HG02938 (cell line): Measurements from ENCODE around the gene RABGAP1.
"Not testable (repeated sequence)": the region's sequence is repeated elsewhere in the genome, so short reads cannot be mapped to it uniquely, and the experiment has no call there.

Experiments
- ATAC-seq: cut with Tn5 transposase; IDR thresholded peaks from one replicate; pipeline ENCODE4 v1.9.1; 2021; ENCODE audit warnings: mild to moderate bottlenecking, moderate library complexity; ENCODE audit not compliant: unreplicated experiment

Gene RABGAP1

DNA sequence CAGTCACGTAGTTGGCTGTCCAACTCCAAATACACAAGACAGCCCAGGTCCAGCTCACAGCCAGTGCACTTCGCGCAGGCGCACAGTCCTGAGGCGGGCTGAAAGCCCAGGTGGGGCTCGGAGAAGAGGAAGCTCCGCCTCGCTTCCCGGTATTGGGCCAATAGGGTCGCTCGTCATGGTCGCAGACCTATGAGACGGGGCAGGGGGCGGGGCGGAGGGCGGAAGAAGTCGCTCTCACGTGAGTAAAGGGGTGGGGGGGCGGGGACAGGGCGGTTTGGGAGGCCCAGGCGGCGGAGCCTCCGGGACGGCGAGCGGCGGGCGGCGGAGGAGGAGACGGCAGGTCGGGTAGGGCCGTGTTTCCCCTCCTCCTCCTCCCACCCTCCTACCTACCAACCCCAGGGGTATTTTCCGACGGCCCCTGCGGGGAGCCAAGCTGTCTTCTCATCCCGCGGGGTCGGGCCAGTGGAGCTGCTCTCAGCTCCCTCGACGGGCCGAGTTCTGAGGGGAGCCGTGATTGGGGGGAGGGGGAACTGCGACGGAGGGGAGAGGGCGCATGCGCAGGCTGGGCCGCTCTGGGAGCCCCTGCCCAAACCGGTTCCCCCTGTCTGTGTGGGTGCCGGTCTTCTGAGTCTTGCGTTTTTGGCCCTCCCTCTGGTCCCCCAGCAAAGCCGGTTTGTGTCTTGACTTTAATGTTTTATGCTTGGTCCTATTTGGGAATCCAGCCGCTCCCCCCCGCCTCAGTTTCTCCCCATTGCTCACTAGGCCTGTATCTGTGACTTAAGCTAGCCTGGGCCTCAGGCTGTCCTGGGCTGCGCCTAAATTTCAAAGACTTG lies at the start of gene RABGAP1:
Gene RABGAP1, plus strand, starts transcription at position 272 of the 833 bp plus-strand sequence. CDS start 16,040 bp downstream, outside the sequence.
- ATAC-seq, result peak; percentile 98

DNA sequence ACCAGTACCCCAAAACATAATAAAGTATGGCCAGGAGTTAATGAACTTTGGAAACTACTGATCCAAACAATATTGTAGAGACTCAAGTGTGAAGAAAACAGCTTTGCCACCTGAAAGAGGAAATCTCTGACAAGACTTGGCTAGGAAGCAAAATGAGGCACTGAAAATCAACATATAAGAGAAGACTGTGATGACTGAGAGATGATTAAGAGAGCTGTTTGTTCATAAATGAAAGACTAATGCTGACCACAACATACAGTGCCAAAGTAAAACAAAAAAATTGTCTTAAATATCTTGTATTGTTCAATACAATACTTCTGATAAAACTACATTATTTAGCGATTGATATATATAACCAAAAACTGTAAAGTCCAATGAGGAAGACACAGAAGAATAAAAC lies 42.9 kb upstream of the RABGAP1 start:
- ATAC-seq, result no peak

DNA sequence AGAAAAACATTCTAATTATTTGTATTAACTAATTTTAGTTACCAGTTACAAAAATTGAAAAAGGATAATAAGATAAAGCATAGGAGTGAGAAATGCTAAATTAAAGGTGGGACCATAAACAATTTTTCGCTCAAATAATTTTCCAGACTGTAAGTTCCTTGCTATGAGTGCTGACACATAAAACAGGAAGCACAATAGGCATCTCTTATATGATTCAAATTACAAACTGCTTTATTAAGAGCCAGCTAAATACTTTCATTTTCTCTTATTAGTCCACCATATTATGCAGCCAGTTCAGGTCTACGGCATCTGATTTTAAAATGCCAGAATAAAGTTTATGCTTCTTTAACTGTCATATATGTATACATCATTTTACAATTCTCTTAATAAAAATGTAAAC lies 40.0 kb upstream of the RABGAP1 start:
- no peak for ATAC-seq

DNA sequence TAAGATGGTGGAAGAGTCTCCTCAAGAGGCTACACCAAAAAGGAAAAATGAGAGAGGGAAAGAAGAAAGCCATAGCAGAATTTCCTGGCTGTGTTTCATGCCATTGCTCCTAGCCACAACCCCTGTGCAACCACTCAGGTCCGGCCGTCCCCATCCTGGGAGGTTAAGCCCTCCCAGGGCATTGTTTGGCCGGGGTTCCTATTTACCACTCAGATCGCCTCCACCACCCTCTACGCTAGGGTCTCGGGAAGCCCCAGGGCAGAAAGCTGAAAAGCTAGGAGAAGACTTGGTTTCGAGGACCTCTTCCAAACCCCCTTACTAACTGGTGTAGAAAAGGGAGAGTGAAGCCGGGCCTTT lies 36.4 kb upstream of the RABGAP1 start:
- ATAC-seq, result peak; percentile 8

DNA sequence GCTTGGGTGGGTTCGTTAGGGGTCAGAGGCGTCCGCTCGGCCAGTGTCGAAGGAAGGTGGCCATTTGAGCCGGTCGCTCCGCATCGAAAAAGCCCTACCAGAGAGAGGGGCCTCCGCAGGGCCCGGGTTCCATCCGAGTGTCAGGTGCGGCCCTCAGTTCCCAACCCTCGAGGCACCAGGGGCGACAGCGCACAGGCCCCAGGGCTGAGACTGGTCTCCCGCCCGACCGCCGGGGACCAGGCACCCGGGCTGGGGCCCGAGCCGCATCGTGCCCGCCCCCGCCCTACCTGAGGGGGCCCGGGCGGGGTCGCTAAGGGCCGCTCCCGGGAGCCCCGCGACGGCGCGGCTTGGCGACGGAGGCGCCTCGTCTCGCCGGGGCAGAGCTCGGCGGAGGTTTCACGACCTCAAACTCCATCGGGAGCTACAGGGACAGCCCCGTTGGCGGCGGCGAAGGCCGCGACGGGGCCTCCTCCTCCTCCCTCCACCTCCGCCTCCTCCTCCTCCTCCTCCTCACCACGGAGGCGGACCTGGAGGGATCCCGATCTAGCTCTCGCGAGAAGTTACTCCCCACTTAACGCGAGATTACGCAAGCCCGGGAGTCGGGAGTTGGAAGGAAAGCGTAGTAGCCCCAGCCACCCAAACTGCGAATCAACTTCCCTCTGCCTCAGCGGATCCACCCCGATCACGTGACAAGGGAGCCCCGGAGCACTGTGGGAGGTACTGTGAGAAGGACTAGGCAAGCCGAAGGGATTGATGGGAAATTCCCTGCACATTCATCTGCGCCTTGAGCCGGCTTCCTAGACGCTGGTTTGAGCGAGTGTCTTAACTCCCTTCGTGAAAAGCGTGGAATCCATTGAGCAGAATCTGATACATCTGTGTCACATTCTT lies 35.8 kb upstream of the RABGAP1 start, which contains the start of gene RC3H2:
Gene RC3H2, minus strand, starts transcription at position 537 of the 888 bp plus-strand sequence. CDS start 7,850 bp downstream, outside the sequence.
- ATAC-seq, result peak; percentile 86

DNA sequence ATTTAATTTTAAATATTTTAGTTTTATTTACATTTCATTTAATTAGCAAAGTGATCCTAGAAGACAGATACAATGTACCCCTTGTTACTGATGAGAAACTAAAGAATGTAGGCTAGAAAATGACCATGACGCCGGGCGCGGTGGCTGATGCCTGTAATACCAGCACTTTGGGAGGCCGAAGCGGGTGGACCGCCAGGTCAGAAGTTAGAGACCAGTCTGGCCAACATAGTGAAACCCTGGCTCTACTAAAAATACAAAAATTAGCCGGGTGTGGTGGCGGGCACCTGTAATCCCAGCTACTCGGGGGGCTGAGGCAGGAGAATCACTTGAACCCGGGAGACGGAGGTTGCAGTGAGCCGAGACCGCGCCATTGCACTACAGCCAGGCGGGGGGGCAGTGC lies 34.7 kb upstream of the RABGAP1 start:
- ATAC-seq, result not testable (repeated sequence)

DNA sequence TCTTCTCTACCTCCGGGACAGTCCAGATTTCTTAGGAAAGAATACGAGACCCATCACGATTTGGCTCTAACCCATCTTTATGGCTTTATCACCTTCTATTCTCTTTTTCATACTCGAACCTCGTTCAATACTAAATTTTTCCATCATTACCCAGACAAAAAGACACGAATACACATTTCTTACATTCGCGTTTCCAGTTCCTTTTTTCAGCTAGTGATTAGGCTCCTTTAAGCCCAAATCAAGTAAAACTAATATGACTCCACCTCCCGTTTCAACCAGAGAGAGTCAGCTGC lies 28.2 kb upstream of the RABGAP1 start:
- ATAC-seq, result no peak

DNA sequence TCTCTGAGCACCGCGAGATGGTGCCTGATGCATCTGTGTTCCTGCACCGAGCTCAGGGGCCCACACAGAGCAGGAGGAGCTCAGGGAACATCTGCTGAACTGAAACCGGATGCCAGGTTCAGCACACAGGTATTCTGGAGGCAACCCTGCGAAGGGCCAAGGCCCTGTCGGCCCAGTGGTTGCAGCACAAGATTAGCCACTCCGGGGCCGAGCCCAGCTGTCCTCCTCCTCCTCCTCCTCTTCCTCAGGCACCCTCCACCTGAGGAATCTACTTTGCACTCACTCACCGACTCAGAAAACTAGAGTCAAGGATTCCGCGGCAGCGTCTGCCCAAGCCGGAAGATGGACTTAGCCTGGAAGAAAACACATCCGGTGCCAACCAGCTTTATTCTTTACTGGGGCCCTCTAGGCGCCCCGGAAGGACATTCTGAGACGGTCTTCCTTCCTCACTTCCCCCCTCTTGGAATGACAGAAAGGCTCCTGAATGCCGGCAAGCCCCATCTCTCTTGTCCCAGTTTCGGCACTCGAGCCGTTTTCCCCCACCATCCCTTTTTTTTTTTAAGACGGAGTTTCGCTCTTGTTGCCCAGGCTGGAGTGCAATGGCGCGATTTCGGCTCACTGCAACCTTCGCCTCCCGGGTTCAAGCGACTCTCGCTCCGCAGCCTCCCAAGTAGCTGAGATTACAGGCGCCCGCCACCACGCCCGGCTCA lies 27.7 kb upstream of the RABGAP1 start, which contains the start of gene ZBTB6:
Gene ZBTB6, minus strand, starts transcription at position 360 of the 710 bp plus-strand sequence. CDS start 1,251 bp downstream, outside the sequence.
- ATAC-seq, result peak; percentile 97

DNA sequence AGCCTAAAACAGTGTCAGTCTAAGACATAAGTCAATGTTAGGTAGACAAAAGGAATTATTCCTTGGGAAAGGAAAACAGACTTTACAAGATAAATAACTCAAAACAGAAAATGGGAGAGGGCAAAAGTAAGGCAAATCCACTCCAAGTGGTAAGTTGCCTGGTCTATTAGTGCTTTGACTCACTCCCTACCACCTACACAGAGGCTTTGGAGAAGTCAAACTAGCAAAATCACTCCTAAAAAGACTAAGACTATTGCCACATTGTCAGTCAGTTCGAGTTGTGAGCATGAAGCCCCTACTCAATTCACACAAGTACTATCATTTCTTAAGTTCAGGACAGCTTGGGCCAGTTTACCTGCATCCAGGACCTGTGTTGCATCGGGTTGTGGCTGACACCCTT lies 22.5 kb upstream of the RABGAP1 start:
- no peak for ATAC-seq

DNA sequence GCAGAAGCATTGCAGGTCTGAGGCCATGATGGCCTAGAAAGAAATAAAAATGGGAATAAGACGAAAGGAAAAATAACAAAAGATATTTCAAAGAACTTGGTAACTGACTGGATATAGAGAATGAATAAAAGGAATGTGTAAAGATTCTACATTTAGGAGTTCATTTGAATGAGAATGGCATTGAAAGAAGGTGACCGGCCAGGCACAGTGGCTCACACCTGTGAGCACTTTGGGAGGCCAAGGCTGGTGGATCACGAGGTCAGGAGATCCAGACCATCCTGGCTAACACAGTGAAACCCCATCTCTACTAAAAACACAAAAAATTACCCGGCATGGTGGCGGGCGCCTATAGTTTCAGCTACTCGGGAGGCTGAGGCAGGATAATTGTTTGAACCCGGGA lies 18.1 kb upstream of the RABGAP1 start:
- ATAC-seq, result no peak

DNA sequence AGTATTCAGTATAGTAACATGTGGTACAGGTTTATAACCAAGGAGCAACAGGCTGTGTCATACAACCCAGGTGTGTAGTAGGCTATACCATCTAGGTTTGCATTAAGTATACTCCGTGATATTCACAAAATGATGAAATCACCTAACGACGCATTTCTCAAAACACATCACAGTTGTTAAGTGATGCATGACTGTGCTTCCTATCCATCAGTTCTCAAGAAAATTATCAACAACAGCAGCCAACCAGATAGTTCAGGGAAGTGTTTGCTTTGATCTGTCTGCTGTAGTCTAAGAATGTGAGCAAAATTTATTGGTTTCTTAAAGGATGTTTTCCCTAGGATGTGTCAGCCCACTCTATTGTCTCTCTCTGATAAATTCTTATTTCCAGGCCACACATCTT lies 16.9 kb upstream of the RABGAP1 start:
- ATAC-seq, result no peak

DNA sequence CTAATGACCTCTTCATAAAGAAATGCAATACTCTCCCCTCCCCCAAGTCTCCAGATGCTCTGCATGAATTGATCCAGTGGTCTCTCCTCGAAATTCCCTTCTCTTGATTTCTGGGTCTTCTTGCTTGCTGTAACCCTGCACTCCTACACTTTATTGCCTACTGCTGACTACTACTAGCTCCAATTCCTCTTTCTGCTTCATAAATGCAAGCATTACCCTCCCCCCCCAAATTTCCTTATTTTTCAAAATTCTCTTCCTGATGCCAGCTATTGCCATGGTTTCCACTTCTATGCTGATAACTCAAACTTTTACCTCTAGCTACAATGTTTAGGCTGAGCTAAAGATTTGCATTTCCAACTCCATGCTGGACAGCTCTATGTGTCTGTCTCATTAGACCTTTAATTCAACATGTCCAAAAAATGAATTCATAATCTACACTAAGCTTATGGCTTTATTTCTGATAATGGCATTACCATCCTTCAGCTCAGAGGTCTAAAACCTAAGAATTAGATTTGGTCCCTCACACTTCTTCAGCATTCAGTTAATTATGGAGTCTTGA lies 10.9 kb upstream of the RABGAP1 start:
- no peak for ATAC-seq

DNA sequence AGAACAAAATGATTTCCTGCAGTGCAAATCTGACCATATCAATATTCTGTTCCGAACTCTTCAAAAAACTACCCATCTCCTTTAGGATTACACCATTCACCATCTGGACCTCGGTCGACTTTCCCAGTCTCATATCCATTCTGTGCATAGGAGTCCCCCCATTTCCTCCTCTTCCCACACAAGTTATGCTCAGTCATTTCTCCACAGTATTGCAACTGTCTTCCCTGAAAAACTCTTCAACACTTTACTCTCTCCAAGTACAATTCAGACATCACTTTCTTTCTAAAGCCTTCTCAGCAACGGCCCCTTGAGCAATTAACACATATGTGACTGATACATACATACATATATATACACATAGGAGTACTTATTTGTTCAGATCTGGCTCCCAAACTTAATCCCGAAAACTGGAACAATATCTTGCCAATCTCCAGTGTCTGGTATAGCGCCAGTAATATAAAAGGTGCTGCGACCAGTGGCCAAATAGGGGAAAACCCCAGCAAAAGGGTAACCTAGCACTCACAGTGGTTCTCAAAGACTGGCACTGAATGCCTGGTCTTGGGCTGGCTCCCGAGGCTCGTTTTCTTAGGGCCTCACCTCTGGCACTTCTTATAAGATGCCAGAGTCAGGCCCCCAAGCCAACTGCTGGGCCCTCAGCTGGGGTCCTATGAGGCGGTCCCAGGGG lies 10.1 kb upstream of the RABGAP1 start:
- no peak for ATAC-seq

DNA sequence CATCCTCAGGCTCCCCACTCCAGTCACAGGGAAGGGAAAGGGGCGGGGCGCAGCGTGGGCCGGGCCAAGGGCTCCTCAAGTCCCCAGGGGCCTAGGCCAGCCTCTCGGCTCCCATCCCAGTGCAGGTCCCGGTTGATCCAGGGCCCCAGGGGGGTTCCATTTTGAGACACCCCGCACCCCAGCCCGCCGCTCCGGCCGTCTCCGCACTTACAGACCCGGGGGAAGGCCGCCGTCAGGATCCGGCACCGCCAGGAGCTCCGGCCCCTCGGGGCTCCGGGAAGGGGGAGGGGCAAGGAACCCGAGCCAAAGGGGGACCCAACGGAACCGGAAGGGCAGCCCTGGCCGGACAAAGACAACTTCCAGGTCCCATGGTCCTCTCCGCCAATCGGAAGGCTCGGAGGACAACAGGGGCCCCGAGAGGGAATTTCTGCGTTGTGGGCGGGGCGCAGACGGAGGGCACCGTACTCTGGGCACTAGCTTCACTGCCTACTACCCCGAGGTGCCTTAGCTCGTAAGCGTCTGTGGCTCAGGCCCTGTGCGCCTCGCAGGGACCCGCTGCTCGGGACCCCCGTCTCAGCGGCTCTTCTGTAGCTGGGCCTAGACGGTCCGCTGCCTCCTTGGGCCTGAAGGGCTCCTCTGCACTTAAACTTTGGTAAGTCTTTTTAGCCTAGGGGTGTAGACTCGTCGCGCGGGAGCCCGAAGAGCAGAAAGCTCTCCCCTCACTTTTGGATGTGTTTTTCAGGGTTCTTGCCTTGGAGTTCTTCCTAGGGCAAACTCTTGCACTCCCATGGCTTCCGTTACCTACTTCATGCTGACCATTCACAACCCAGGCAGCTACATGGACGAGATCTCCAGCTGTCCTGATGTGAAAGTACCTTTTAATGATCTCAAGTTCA lies 9.3 kb upstream of the RABGAP1 start, which contains the start of gene ZBTB26:
Gene ZBTB26, minus strand, starts transcription at position 287 of the 896 bp plus-strand sequence. CDS start 11,578 bp downstream, outside the sequence.
- peak; percentile 94 for ATAC-seq

DNA sequence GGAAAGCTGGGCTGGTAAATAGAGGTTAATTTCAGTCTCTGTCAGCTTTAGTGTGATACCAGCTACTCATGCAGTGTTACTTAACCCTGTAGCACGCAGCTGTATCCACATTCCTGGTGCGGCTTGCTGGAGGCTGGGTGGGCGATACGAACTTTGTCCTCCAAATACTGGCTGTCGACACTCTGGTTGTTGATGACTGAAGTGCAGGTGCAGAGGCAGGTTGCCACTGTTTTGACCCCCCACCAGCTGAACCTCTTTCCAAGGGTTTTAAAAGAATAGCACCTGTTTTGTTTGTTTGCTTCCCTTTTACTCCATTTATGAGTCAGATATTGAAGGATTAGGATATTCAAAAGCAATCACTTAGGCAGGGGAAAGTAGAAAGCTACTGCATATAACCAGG lies 4.4 kb upstream of the RABGAP1 start:
- no peak for ATAC-seq

DNA sequence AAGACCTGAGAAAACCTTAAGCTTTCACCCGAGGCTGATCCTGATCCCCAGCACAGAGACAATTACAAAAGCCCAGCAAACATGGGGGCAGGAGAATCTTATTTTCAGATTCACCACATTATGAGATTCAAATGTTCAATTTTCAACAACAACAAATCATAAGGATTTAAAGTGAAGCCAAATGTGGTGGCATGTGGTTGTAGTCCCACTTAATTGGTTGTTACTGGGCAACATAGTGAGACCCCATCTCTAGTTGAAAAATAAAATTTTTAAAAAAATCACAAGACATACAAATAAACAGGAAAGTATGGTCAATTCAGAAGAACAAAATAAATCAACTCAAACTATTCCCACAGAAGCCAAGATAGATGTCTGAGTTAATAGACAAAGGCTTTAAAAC lies 3.9 kb upstream of the RABGAP1 start:
- ATAC-seq, result no peak

DNA sequence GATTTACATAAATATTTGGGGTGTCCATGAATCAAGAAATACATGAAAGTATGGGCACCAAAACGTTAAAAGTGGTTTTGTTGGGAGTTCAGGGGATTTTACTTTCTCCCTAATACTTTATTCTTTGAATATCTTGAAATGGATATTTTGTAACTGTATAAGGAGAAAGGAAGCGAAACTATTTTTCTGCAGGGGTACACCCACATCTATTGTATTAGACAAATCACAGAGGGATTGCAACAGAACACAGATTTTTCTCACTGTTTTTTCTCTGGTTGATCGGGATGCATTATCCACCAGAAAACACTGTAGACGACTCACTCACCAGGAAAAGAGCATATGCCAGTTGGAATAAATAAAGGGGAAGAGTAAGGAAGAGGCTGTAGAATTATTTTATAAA lies 1.2 kb upstream of the RABGAP1 start:
- no peak for ATAC-seq

DNA sequence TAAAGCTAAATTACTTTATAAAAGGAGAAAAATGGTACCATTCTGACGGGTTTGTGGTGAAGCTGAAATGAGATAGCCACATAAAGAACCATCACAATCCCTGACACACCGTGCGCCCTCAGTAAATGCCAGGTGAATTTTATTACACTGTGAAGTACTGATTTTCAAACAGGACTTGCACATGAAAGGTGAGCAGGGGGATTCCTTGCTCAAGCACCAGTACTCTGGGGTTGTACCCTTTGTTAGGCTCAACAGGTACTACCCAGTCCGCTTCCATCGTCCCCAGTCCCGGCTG lies 419 bp upstream of the RABGAP1 start:
- ATAC-seq, result no peak

DNA sequence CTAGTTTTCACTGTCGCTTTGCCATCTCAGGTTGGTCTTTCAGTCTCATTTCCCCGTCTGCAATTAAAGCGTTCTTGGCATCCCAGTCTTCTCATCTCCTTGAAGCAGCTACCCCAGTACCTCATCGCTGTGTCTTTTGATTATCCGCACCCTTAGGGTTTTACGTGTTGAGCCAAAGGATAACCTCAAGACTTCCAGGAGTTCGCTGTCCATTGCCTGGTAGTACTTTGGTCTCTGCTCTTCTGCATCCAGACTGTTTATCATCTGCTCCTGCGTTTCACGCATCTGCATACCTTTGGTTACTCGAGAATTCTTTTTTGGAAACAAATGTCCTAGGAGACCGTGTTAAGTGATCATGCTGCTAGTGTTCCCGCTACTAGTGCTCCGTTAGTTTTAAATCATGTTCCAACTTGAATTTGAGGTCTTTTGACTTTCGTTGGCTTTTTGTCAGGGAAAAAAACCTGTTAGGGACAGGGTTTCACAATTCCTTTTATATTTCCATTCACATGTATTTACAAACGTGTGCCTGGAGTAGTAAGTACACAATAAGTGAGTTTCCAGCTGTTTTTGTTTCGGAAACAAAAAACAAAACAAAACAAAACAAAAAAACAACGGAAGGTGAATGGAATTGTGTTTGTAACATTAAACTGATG lies 888 bp downstream of the RABGAP1 start:
- no peak for ATAC-seq
